SK-N-SH treated with all-trans-retinoic acid at 6 μM for 48 hours (cell line): Measurements from ENCODE around the gene ROBO1.

ENCODE experiments used
- ATAC-seq: fragments of 200-7000 bp; cut with Tn5 transposase; 3 replicates; pipeline ENCODE4 v1.9.1; 2020; ENCODE audit warnings: mild to moderate bottlenecking, moderate library complexity
- ARNTL ChIP-seq: fragments of 450-650 bp; formaldehyde crosslinking; IDR thresholded peaks from 2 replicates; pipeline ENCODE4 v1.5.0; 2020; ENCODE audit warnings: low read depth, mild to moderate bottlenecking, moderate library complexity, borderline replicate concordance
- BACH2 ChIP-seq: fragments of 250-450 bp; sonication (Bioruptor Pico); IDR thresholded peaks from 2 replicates; pipeline ENCODE4 v1.9.0; 2021; ENCODE audit warnings: mild to moderate bottlenecking, borderline replicate concordance
- CSDC2 ChIP-seq: fragments of 250-450 bp; sonication (Bioruptor Pico); IDR thresholded peaks from 2 replicates; pipeline ENCODE4 v1.5.0; 2020; ENCODE audit warnings: mild to moderate bottlenecking, moderate library complexity
- CSRNP3 ChIP-seq: fragments of 250-450 bp; sonication (Bioruptor Pico); IDR thresholded peaks from 2 replicates; pipeline ENCODE4 v1.5.1; 2021; ENCODE audit warnings: mild to moderate bottlenecking, moderate library complexity
- ESRRG ChIP-seq: fragments of 250-450 bp; sonication (Bioruptor Pico); IDR thresholded peaks from 2 replicates; pipeline ENCODE4 v1.6.1; 2021; ENCODE audit warnings: mild to moderate bottlenecking
- GLIS3 ChIP-seq: fragments of 250-450 bp; sonication (Bioruptor Pico); IDR thresholded peaks from 2 replicates; pipeline ENCODE4 v1.5.0; 2020; ENCODE audit warnings: mild to moderate bottlenecking, moderate library complexity
- ISL1 ChIP-seq: fragments of 250-450 bp; sonication (Bioruptor Pico); IDR thresholded peaks from 2 replicates; pipeline ENCODE4 v2.1.2; 2022; ENCODE audit warnings: mild to moderate bottlenecking, moderate library complexity
- OSR1 ChIP-seq: fragments of 250-450 bp; sonication (Bioruptor Pico); IDR thresholded peaks from 2 replicates; pipeline ENCODE4 v1.8.0; 2022; ENCODE audit warnings: moderate library complexity, mild to moderate bottlenecking, inconsistent platforms
- PPARA ChIP-seq: fragments of 250-450 bp; sonication (Bioruptor Pico); IDR thresholded peaks from 2 replicates; pipeline ENCODE4 v1.5.0; 2020; ENCODE audit warnings: mild to moderate bottlenecking, borderline replicate concordance
- RARB ChIP-seq: fragments of 250-450 bp; sonication (Bioruptor Pico); IDR thresholded peaks from 2 replicates; pipeline ENCODE4 v1.8.0; 2021; ENCODE audit warnings: mild to moderate bottlenecking, moderate library complexity
- SNAI2 ChIP-seq: fragments of 250-450 bp; sonication (Bioruptor Pico); IDR thresholded peaks from 2 replicates; pipeline ENCODE4 v1.5.0; 2020; ENCODE audit warnings: mild to moderate bottlenecking, moderate library complexity
- TCF4 ChIP-seq: fragments of 250-450 bp; sonication (Bioruptor Pico); IDR thresholded peaks from 2 replicates; pipeline ENCODE4 v1.8.0; 2021; ENCODE audit warnings: mild to moderate bottlenecking, moderate library complexity, borderline replicate concordance
- TOX ChIP-seq: fragments of 250-450 bp; sonication (Bioruptor Pico); IDR thresholded peaks from 2 replicates; pipeline ENCODE4 v1.8.0; 2021; ENCODE audit warnings: mild to moderate bottlenecking, moderate library complexity, borderline replicate concordance
- ZFP3 ChIP-seq: fragments of 250-450 bp; sonication (Bioruptor Pico); IDR thresholded peaks from 2 replicates; pipeline ENCODE4 v1.5.0; 2020; ENCODE audit warnings: mild to moderate bottlenecking, moderate library complexity
- ZFP30 ChIP-seq: fragments of 450-650 bp; formaldehyde crosslinking; IDR thresholded peaks from 2 replicates; pipeline ENCODE4 v1.5.0; 2022; ENCODE audit warnings: mild to moderate bottlenecking, moderate library complexity
- ZNF70 ChIP-seq: fragments of 450-650 bp; formaldehyde crosslinking; IDR thresholded peaks from 2 replicates; pipeline ENCODE4 v1.5.0; 2020; ENCODE audit warnings: mild to moderate bottlenecking, moderate library complexity
- ZNF8 ChIP-seq: fragments of 450-650 bp; formaldehyde crosslinking; IDR thresholded peaks from 2 replicates; pipeline ENCODE4 v1.5.0; 2020; ENCODE audit warnings: mild to moderate bottlenecking, moderate library complexity
- TF ChIP-seq, protein P1 (sequence below): fragments of 250-450 bp; sonication (Bioruptor Pico); IDR thresholded peaks from 2 replicates; pipeline ENCODE4 v1.8.0; 2021; ENCODE audit warnings: low read depth, mild to moderate bottlenecking, moderate library complexity, borderline replicate concordance
- TF ChIP-seq, protein P2 (sequence below): fragments of 250-450 bp; sonication (Bioruptor Pico); IDR thresholded peaks from 2 replicates; pipeline ENCODE4 v1.5.0; 2020; ENCODE audit warnings: mild to moderate bottlenecking, moderate library complexity
- TF ChIP-seq, protein P3 (sequence below): fragments of 250-450 bp; sonication (Bioruptor Pico); IDR thresholded peaks from 2 replicates; pipeline ENCODE4 v1.5.1; 2020; ENCODE audit warnings: low read depth, mild to moderate bottlenecking, moderate library complexity

The ROBO1 gene

DNA sequence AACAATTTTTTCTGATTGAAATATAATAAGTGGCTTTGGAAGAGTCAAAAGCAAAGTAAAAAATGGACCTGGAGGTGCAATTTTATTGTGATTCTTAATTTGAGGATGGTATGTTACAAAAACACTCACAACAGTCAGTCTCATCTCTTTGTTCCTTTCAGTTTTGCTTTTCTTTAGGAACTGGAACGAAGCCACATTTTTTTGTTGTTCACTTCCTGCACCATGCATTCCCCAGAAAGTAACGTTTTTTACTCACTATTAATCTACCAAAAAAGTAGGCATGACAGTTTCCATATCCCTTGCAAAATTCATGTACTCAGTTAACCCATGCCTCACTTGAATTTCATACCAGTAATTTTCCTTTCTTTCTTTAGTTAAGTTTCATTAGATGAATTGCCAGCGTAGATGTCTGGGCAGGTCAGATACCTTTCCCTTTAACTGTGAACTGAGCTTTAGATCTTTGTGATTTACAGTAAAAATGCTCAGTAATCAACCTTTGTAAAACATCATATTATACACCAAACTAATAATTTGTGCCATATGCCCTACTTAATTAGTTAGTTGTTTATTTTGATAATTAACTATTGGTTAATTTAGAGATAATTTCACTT is 384.3 kb downstream of the ROBO1 start:
- no peak for TF ChIP-seq ESRRG (CRISPR knock-in tag)
- no peak for TF ChIP-seq ZNF8 (CRISPR knock-in tag)
- TF ChIP-seq TCF4 (CRISPR knock-in tag): no peak
- TF ChIP-seq, all 23 proteins: peak for 0
- peak; percentile 74 for ATAC-seq

- no peak for ATAC-seq
- TF ChIP-seq ARNTL (CRISPR knock-in tag) (no peak), GLIS3 (no peak), CSRNP3 (no peak), TOX (CRISPR knock-in tag) (no peak)
- TF ChIP-seq, protein P1, sequence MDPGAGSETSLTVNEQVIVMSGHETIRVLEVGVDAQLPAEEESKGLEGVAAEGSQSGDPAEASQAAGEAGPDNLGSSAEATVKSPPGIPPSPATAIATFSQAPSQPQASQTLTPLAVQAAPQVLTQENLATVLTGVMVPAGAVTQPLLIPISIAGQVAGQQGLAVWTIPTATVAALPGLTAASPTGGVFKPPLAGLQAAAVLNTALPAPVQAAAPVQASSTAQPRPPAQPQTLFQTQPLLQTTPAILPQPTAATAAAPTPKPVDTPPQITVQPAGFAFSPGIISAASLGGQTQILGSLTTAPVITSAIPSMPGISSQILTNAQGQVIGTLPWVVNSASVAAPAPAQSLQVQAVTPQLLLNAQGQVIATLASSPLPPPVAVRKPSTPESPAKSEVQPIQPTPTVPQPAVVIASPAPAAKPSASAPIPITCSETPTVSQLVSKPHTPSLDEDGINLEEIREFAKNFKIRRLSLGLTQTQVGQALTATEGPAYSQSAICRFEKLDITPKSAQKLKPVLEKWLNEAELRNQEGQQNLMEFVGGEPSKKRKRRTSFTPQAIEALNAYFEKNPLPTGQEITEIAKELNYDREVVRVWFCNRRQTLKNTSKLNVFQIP (CRISPR knock-in tag): no peak
Observed at GRCh38 chr3:79380581-79380980, 387.2 kb downstream of the ROBO1 start.

- no peak for ATAC-seq
- TF ChIP-seq RARB (CRISPR knock-in tag) (no peak), ISL1 (CRISPR knock-in tag) (no peak), ZFP3 (CRISPR knock-in tag) (no peak), PPARA (CRISPR knock-in tag) (no peak)
- TF ChIP-seq, protein P2, sequence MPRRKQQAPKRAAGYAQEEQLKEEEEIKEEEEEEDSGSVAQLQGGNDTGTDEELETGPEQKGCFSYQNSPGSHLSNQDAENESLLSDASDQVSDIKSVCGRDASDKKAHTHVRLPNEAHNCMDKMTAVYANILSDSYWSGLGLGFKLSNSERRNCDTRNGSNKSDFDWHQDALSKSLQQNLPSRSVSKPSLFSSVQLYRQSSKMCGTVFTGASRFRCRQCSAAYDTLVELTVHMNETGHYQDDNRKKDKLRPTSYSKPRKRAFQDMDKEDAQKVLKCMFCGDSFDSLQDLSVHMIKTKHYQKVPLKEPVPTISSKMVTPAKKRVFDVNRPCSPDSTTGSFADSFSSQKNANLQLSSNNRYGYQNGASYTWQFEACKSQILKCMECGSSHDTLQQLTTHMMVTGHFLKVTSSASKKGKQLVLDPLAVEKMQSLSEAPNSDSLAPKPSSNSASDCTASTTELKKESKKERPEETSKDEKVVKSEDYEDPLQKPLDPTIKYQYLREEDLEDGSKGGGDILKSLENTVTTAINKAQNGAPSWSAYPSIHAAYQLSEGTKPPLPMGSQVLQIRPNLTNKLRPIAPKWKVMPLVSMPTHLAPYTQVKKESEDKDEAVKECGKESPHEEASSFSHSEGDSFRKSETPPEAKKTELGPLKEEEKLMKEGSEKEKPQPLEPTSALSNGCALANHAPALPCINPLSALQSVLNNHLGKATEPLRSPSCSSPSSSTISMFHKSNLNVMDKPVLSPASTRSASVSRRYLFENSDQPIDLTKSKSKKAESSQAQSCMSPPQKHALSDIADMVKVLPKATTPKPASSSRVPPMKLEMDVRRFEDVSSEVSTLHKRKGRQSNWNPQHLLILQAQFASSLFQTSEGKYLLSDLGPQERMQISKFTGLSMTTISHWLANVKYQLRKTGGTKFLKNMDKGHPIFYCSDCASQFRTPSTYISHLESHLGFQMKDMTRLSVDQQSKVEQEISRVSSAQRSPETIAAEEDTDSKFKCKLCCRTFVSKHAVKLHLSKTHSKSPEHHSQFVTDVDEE (CRISPR knock-in tag): no peak
Observed at GRCh38 chr3:79378064-79378463, 389.7 kb downstream of the ROBO1 start.

- peak; percentile 82 for ATAC-seq
- TF ChIP-seq OSR1 (no peak), CSDC2 (CRISPR knock-in tag) (no peak), TOX (CRISPR knock-in tag) (no peak), BACH2 (CRISPR knock-in tag) (no peak), SNAI2 (no peak), ZNF70 (no peak), TCF4 (CRISPR knock-in tag) (no peak), ESRRG (CRISPR knock-in tag) (no peak), ZFP30 (CRISPR knock-in tag) (no peak), GLIS3 (no peak), ZFP3 (CRISPR knock-in tag) (no peak), CSRNP3 (no peak)
- TF ChIP-seq, protein P3, sequence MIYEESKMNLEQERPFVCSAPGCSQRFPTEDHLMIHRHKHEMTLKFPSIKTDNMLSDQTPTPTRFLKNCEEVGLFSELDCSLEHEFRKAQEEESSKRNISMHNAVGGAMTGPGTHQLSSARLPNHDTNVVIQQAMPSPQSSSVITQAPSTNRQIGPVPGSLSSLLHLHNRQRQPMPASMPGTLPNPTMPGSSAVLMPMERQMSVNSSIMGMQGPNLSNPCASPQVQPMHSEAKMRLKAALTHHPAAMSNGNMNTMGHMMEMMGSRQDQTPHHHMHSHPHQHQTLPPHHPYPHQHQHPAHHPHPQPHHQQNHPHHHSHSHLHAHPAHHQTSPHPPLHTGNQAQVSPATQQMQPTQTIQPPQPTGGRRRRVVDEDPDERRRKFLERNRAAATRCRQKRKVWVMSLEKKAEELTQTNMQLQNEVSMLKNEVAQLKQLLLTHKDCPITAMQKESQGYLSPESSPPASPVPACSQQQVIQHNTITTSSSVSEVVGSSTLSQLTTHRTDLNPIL (CRISPR knock-in tag): no peak
- TF ChIP-seq, protein P1 (CRISPR knock-in tag): no peak
- TF ChIP-seq, protein P2 (CRISPR knock-in tag): no peak
Observed at GRCh38 chr3:79369306-79369705, 398.5 kb downstream of the ROBO1 start.
